Liver (tissue), 3 donors: ENCODE measurements around the gene NKD2.

Experiments used
- GABPA ChIP-seq, 2 donors: IDR thresholded peaks in 1 of 2; conservative IDR thresholded peaks in 1 of 2; 2 replicates each; pipeline ENCODE4 v1.6.1; 2016; ENCODE audit warnings: antibody characterized with exemption in 2 of 2, mild to moderate bottlenecking in 1 of 2, moderate library complexity in 1 of 2
- RXRA ChIP-seq, 2 donors: IDR thresholded peaks; 2 replicates each; pipeline ENCODE4 v1.6.1; 2017 to 2018; ENCODE audit warnings: antibody characterized with exemption in 2 of 2, mild to moderate bottlenecking in 1 of 2
- SP1 ChIP-seq: IDR thresholded peaks from 2 replicates; pipeline ENCODE4 v1.6.1; 2018; ENCODE audit warnings: antibody characterized with exemption, mild to moderate bottlenecking
- YY1 ChIP-seq: IDR thresholded peaks from 2 replicates; pipeline ENCODE4 v1.6.1; 2016; ENCODE audit warnings: antibody characterized with exemption, mild to moderate bottlenecking
- TF ChIP-seq, protein P1 (sequence below): fragments of 150-350 bp; IDR thresholded peaks from 2 replicates; pipeline ENCODE4 v1.5.1; 2017; ENCODE audit warnings: improper control_type of control experiment, low read depth, low read length; ENCODE audit not compliant: missing input control
- TF ChIP-seq, protein P2 (sequence below): IDR thresholded peaks from 2 replicates; pipeline ENCODE4 v1.6.1; 2016; ENCODE audit warnings: antibody characterized with exemption
- donor health status: healthy.
- donor health status: healthy.

DNA sequence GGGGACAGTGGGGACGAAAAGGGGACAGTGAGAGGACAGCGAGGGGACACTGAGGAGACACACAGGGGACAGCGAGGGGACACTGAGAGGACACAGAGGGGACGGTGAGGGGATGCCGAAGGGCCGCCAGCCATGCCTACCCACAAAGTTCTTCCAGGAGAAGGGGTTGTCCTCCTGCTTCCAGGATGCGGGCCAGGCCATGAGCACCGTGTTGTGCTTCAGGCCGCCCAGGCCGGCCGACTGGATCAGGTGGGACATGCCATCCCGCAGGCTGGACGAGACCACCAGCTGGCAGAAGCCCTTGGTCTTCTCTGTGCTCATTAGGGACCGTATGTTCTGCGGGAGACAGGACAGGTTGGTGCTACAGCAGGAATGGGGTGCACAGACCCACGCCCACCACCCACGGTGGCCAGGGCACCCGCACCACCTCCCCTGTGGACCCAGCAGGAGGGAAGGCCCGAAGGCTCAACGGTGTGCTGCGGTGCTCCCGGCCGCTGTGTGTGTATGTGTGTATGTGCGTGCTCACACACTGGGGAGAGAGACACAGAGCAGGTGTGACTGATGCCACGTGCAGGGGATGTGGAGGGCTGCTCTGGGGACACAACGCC is 56.6 kb downstream of the NKD2 start:
- TF ChIP-seq, protein P1, sequence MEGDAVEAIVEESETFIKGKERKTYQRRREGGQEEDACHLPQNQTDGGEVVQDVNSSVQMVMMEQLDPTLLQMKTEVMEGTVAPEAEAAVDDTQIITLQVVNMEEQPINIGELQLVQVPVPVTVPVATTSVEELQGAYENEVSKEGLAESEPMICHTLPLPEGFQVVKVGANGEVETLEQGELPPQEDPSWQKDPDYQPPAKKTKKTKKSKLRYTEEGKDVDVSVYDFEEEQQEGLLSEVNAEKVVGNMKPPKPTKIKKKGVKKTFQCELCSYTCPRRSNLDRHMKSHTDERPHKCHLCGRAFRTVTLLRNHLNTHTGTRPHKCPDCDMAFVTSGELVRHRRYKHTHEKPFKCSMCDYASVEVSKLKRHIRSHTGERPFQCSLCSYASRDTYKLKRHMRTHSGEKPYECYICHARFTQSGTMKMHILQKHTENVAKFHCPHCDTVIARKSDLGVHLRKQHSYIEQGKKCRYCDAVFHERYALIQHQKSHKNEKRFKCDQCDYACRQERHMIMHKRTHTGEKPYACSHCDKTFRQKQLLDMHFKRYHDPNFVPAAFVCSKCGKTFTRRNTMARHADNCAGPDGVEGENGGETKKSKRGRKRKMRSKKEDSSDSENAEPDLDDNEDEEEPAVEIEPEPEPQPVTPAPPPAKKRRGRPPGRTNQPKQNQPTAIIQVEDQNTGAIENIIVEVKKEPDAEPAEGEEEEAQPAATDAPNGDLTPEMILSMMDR, result no peak
- no peak for TF ChIP-seq YY1
- no peak for TF ChIP-seq GABPA (IDR thresholded peaks at IDR 0.05 in 1 of 2, conservative IDR thresholded peaks at IDR 0.05 in 1 of 2)
- TF ChIP-seq, protein P2, sequence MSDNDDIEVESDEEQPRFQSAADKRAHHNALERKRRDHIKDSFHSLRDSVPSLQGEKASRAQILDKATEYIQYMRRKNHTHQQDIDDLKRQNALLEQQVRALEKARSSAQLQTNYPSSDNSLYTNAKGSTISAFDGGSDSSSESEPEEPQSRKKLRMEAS, result no peak
- TF ChIP-seq RXRA (IDR thresholded peaks at IDR 0.05), result no peak
- no peak for TF ChIP-seq SP1
